Measurements from ENCODE around the gene PEMT. TPM values are rescaled to one million over a fixed set of nuclear protein-coding genes. Genes with fewer than 3 reads are reported as not detected.

Gene PEMT
- total RNA-seq, 2 donors from 2014 or later = 15.7 to 22.1 TPM

GRCh38 chr17:17561408-17562145 lies 29.9 kb downstream of the PEMT start:
- Histone ChIP-seq H3K27me3 (replicated peaks; ENCODE audit: insufficient read depth) (no peaks in the 10 kb centered on the region), H3K4me1 (ENCODE audit: control insufficient read depth in 1 of 2, low read depth in 2 of 2) (peaks cover 8 to 22% of the 10 kb centered on the region in 2 donors), H3K36me3 (no peaks in the 10 kb centered on the region), H3K4me3 (peak overlapping the region; percentile 28), H3K27ac (peak overlapping the region; percentile 28 to 61), H3K9me3 (no peaks in the 10 kb centered on the region)
- DNase-seq (ENCODE audit: low spot score) (no peak), ATAC-seq (ENCODE audit: insufficient number of reproducible peaks, low FRiP score, low read depth) (peak; percentile 22)
- TF ChIP-seq CTCF (IDR thresholded peaks at IDR 0.05) = no peak

- Histone ChIP-seq H3K4me3 (no peak overlapping the region), H3K9me3 (no peaks in the 10 kb centered on the region), H3K27me3 (replicated peaks; ENCODE audit: insufficient read depth) (no peaks in the 10 kb centered on the region), H3K27ac (peak overlapping the region; percentile 22 to 61), H3K36me3 (no peaks in the 10 kb centered on the region), H3K4me1 (ENCODE audit: control insufficient read depth in 1 of 2, low read depth in 2 of 2) (peaks cover 4 to 16% of the 10 kb centered on the region in 2 donors)
- ATAC-seq (ENCODE audit: insufficient number of reproducible peaks, low FRiP score, low read depth) (no peak), DNase-seq (ENCODE audit: low spot score) (no peak)
- no peak for TF ChIP-seq CTCF (IDR thresholded peaks at IDR 0.05)
Measured at GRCh38 chr17:17560975-17561374, 30.5 kb downstream of the PEMT start.

GRCh38 chr17:17560167-17560566 lies 31.3 kb downstream of the PEMT start:
- Histone ChIP-seq H3K27me3 (replicated peaks; ENCODE audit: insufficient read depth) (no peaks in the 10 kb centered on the region), H3K4me1 (ENCODE audit: control insufficient read depth in 1 of 2, low read depth in 2 of 2) (peaks cover 0 to 8% of the 10 kb centered on the region in 2 donors), H3K9me3 (no peaks in the 10 kb centered on the region), H3K27ac (no peak overlapping the region), H3K4me3 (no peak overlapping the region), H3K36me3 (no peaks in the 10 kb centered on the region)
- DNase-seq (ENCODE audit: low spot score) (no peak), ATAC-seq (ENCODE audit: insufficient number of reproducible peaks, low FRiP score, low read depth) (no peak)
- TF ChIP-seq CTCF (IDR thresholded peaks at IDR 0.05) = no peak

- Histone ChIP-seq H3K9me3 (no peaks in the 10 kb centered on the region), H3K4me1 (ENCODE audit: control insufficient read depth in 1 of 2, low read depth in 2 of 2) (peaks cover 0 to 6% of the 10 kb centered on the region in 2 donors), H3K36me3 (no peaks in the 10 kb centered on the region), H3K27me3 (replicated peaks; ENCODE audit: insufficient read depth) (no peaks in the 10 kb centered on the region), H3K4me3 (no peak overlapping the region), H3K27ac (no peak overlapping the region)
- ATAC-seq (ENCODE audit: insufficient number of reproducible peaks, low FRiP score, low read depth) (no peak), DNase-seq (ENCODE audit: low spot score) (no peak)
- no peak for TF ChIP-seq CTCF (IDR thresholded peaks at IDR 0.05)
Measured at GRCh38 chr17:17559164-17559563, 32.3 kb downstream of the PEMT start.

GRCh38 chr17:17558431-17558830 lies 33.1 kb downstream of the PEMT start:
- ATAC-seq (ENCODE audit: insufficient number of reproducible peaks, low FRiP score, low read depth) (no peak), DNase-seq (ENCODE audit: low spot score) (no peak)
- Histone ChIP-seq H3K27ac (no peak overlapping the region), H3K4me3 (no peak overlapping the region), H3K4me1 (ENCODE audit: control insufficient read depth in 1 of 2, low read depth in 2 of 2) (peaks cover 0 to 6% of the 10 kb centered on the region in 2 donors), H3K27me3 (replicated peaks; ENCODE audit: insufficient read depth) (no peaks in the 10 kb centered on the region), H3K9me3 (no peaks in the 10 kb centered on the region), H3K36me3 (no peaks in the 10 kb centered on the region)
- TF ChIP-seq CTCF (IDR thresholded peaks at IDR 0.05) = no peak
